HG02798 (cell line): ENCODE data around the gene PRDX6.
"Not testable (repeated sequence)": the region's sequence is repeated elsewhere in the genome, so short reads cannot be mapped to it uniquely, and the experiment has no call there.

ENCODE experiments used
- ATAC-seq: cut with Tn5 transposase; IDR thresholded peaks from one replicate; pipeline ENCODE4 v1.9.1; 2021; ENCODE audit warnings: mild to moderate bottlenecking; ENCODE audit not compliant: unreplicated experiment, poor library complexity

Gene PRDX6

GRCh38 chr1:173477286-173478093 lies at the start of gene PRDX6:
Gene PRDX6 (plus strand): TSS chr1:173477335. CDS start chr1:173477398, 63 bp downstream.
- peak; percentile 59 for ATAC-seq

GRCh38 chr1:173429471-173430402 lies 47.4 kb upstream of the PRDX6 start:
- peak; percentile 88 for ATAC-seq

- ATAC-seq = no peak
Measured at GRCh38 chr1:173430677-173431303, 46.3 kb upstream of the PRDX6 start.

- ATAC-seq = peak; percentile 63
Measured at GRCh38 chr1:173431304-173432045, 45.7 kb upstream of the PRDX6 start.

- no peak for ATAC-seq
Measured at GRCh38 chr1:173432331-173432730, 44.8 kb upstream of the PRDX6 start.

- ATAC-seq = no peak
Measured at GRCh38 chr1:173433751-173434326, 43.3 kb upstream of the PRDX6 start.

- no peak for ATAC-seq
Measured at GRCh38 chr1:173436841-173437428, 40.2 kb upstream of the PRDX6 start.

- ATAC-seq = no peak
Measured at GRCh38 chr1:173438675-173439074, 38.5 kb upstream of the PRDX6 start.

- ATAC-seq = no peak
Measured at GRCh38 chr1:173440430-173440829, 36.7 kb upstream of the PRDX6 start.

- ATAC-seq = peak; percentile 55
Measured at GRCh38 chr1:173444757-173445156, 32.4 kb upstream of the PRDX6 start.

GRCh38 chr1:173445164-173445563 lies 32.0 kb upstream of the PRDX6 start:
- ATAC-seq = peak; percentile 53

- no peak for ATAC-seq
Measured at GRCh38 chr1:173445656-173446055, 31.5 kb upstream of the PRDX6 start.

- peak; percentile 82 for ATAC-seq
Measured at GRCh38 chr1:173447224-173447623, 29.9 kb upstream of the PRDX6 start.

GRCh38 chr1:173448945-173449344 lies 28.2 kb upstream of the PRDX6 start:
- no peak for ATAC-seq

- ATAC-seq = no peak
Measured at GRCh38 chr1:173451981-173452380, 25.2 kb upstream of the PRDX6 start.

- no peak for ATAC-seq
Measured at GRCh38 chr1:173453982-173454381, 23.2 kb upstream of the PRDX6 start.

GRCh38 chr1:173454966-173455524 lies 22.1 kb upstream of the PRDX6 start:
- no peak for ATAC-seq

GRCh38 chr1:173459885-173460284 lies 17.2 kb upstream of the PRDX6 start:
- no peak for ATAC-seq

GRCh38 chr1:173462666-173463065 lies 14.5 kb upstream of the PRDX6 start:
- ATAC-seq = not testable (repeated sequence)
